PFSK-1 (cell line): ENCODE results near the gene AGR2.

Experiments
- FOXP2 ChIP-seq: optimal IDR thresholded peaks from 2 replicates; pipeline ENCODE3; 2011; ENCODE audit warnings: borderline replicate concordance, control low read depth, inconsistent platforms; ENCODE audit not compliant: insufficient read depth; ENCODE audit errors: extremely low read length, extremely low read depth
- POLR2AphosphoS5 ChIP-seq: IDR thresholded peaks from 2 replicates; pipeline ENCODE4 v1.6.1; 2012; ENCODE audit warnings: low read depth, mild to moderate bottlenecking, control low read depth, low read length, moderate library complexity
- REST ChIP-seq, 2 experiments: IDR thresholded peaks; 2 replicates each; pipeline versions ENCODE4 v1.6.1 to v1.8.0; 2011 to 2012; ENCODE audit warnings: low read depth in 2 of 2, low read length in 2 of 2, control low read depth in 1 of 2, inconsistent platforms in 1 of 2, mild to moderate bottlenecking in 1 of 2, moderate library complexity in 1 of 2; ENCODE audit not compliant: insufficient read depth in 1 of 2
- SIN3A ChIP-seq: IDR thresholded peaks from 2 replicates; pipeline ENCODE4 v1.6.1; 2012; ENCODE audit warnings: mild to moderate bottlenecking, low read length, moderate library complexity, borderline replicate concordance; ENCODE audit not compliant: insufficient read depth
- TAF1 ChIP-seq: IDR thresholded peaks from 2 replicates; pipeline ENCODE4 v1.6.1; 2012; ENCODE audit warnings: low read length, control low read depth, borderline replicate concordance; ENCODE audit not compliant: insufficient read depth

- TF ChIP-seq REST (IDR thresholded peaks at IDR 0.05; ENCODE audit: insufficient read depth in 1 of 2, low read depth in 2 of 2, low read length in 2 of 2): no peak
- TF ChIP-seq TAF1: no peak
- no peak for TF ChIP-seq POLR2AphosphoS5
- no peak for TF ChIP-seq SIN3A
- no peak for TF ChIP-seq FOXP2
These were observed 62.3 kb downstream of the AGR2 start for GRCh38 chr7:16742547-16742946.
